PC-3 (cell line): ENCODE results near the gene ARV1.

Experiments
- EZH2 ChIP-seq: fragments of 300-600 bp; sonication (generic); IDR thresholded peaks from one replicate; pipeline ENCODE4 v1.6.1; 2017; ENCODE audit warnings: antibody characterized with exemption, mild to moderate bottlenecking, low read length; ENCODE audit not compliant: unreplicated experiment
- TF ChIP-seq, protein P1 (sequence below): fragments of 300-600 bp; sonication (generic); conservative IDR thresholded peaks from 2 replicates; pipeline ENCODE4 v1.5.1; 2017; ENCODE audit warnings: antibody characterized with exemption, low read depth, mild to moderate bottlenecking, low read length

GRCh38 chr1:231027971-231028370, 49.1 kb downstream of the ARV1 start:
- TF ChIP-seq, protein P1, sequence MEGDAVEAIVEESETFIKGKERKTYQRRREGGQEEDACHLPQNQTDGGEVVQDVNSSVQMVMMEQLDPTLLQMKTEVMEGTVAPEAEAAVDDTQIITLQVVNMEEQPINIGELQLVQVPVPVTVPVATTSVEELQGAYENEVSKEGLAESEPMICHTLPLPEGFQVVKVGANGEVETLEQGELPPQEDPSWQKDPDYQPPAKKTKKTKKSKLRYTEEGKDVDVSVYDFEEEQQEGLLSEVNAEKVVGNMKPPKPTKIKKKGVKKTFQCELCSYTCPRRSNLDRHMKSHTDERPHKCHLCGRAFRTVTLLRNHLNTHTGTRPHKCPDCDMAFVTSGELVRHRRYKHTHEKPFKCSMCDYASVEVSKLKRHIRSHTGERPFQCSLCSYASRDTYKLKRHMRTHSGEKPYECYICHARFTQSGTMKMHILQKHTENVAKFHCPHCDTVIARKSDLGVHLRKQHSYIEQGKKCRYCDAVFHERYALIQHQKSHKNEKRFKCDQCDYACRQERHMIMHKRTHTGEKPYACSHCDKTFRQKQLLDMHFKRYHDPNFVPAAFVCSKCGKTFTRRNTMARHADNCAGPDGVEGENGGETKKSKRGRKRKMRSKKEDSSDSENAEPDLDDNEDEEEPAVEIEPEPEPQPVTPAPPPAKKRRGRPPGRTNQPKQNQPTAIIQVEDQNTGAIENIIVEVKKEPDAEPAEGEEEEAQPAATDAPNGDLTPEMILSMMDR = no peak
- TF ChIP-seq EZH2 = no peak
